HG03196 (cell line): Measurements from ENCODE around the gene SH2D3A.

Source experiments
- ATAC-seq: cut with Tn5 transposase; IDR thresholded peaks from one replicate; pipeline ENCODE4 v1.9.1; 2021; ENCODE audit not compliant: unreplicated experiment

The SH2D3A gene

DNA sequence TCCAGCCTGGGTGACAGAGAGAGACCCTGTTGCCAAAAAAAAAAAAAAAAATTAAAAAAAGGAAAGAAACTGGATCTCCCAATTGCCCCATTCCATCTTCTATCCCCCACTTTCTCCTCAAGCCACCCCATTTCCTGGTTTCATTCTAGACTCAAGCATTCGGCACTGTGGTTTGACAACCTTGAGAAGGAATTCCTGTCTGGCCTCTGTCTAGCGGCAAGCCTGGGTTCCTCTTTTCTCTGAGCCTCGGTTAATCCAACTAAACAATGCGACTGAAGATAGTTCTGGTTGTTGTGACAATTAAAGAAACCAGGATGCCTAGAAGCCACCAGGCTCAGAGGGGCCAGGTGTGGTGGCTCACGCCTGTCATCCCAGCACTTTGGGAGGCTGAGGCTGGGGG, 43.5 kb downstream of the SH2D3A start:
- ATAC-seq, result no peak

DNA sequence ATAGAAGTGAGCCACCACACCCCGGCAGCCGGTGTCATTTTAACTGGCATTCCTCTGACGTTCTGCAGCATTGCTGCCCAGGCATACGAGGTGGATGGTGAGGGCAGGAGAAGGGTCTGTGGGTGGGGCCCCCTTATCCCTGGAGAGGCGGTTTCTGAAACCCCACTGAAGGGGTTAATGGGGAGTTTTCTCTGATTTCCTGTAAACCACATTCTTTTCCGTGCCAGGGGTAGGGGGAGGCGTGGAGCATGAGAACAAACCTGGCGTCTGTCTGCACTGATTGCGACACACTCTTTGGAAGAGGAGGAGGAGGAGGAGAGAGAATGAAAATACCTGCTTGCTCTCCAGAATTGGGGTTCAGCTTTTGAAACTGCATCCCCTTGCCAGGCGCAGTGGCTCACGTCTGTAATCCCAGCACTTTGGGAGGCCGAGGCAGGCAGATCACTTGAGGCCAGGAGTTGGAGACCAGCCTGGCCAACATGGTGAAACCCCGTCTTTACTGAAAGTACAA, 44.1 kb downstream of the SH2D3A start:
- ATAC-seq, result no peak

DNA sequence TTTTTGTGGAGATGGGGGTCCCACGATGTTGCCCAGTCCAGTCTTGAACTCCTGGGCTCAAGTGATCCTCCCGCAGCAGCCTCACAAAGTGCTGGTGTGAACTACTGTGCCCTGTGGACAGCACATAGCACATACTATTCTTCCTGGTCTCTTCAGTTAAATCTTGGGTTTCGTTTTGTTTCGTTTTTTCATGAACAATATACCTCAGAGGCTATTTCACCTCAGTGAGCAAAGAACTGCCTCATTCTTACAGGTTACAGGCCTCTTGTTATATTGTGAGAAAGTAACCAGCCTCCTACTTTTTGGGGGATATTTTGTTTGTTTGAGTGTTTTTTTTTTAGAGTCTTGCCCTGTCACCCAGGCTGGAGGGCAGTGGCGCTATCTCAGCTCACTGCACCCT, 45.5 kb downstream of the SH2D3A start:
- ATAC-seq, result no peak

DNA sequence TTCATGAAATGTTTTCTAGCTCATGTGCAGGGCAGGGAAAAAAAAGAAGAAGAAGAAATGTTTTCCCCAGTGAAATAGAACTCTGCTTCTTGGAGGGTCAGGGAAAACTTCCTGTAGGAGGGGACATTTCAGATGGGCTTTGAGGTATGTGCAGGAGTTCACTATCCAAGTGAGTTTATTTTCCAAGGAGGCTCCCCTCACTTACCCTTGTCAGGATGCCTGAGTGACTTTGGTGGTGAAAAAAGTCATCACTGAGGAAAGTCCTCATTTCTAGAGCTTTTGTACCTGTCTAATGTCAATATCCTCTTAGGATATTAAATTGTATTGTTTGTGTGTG, 46.1 kb downstream of the SH2D3A start:
- ATAC-seq, result no peak

DNA sequence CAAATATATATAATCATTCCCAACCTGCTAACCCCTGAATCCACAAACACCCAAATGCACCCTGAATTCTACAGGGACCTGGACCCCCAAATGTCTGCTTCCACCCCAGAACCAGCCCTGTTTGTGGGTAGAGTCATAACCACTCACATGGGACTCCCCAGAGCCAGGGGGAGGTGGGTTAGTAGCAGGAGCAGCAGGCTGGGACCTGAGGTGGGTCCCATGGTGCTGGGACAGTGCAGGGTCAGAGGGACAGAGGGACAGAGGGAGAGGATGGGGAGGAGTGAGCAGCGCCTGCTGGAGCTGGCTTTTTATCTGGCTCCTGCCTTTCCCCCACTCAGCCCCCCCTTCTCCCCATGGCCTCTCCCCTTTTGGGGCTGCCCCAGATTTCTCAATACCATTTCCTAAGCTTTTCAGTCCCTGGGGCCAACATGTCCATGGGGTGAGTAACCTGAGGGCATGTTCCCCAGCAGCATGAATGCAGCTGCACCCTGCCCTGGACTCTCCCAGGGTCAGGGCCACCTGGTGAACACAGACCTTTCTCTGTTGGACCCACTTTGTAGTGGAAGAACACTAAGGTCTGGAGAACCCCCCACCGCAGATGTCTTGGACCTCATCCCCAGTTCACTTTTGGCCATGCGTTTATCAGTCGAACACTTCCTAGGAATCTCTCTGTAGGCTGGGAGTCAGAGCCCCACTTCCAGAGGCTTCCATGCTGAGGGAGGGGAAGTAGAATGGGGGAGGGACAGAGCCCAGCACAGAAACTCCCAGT, 46.7 kb downstream of the SH2D3A start, which contains the start of gene C3:
Gene C3 (minus strand): TSS at position 282 of the 769 bp plus-strand sequence. CDS start 61 bp downstream, at position 221.
- no peak for ATAC-seq

DNA sequence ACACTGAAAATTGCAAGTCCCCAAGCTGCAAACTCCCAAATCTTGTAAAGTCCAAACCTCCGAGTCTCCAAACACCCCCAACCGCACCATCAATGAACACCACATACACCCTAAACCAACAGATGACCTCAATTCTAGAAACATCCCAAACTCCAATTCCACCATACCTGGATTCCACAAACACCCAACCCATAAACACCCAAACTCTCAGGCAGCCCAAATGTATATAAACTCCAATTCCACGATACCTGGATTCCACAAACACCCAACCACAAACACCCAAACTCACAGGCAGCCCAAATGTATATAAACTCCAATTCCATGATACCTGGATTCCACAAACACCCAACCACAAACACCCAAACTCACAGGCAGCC, 47.3 kb downstream of the SH2D3A start:
- ATAC-seq, result no peak

DNA sequence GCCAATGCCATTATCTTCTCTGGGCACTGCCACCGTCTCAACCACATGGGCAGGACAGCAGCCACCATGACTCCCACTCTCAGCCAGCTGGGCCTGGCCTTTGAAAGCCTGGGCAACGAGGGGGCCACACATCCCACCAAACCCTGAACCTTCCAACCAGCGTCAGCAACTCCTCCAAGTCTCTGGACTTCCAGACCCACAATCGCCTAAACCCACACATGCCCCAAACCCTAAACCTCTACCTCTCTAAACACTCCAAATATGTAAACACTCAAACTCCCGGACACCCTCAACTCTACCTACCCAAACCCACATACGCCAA, 47.7 kb downstream of the SH2D3A start:
- no peak for ATAC-seq

DNA sequence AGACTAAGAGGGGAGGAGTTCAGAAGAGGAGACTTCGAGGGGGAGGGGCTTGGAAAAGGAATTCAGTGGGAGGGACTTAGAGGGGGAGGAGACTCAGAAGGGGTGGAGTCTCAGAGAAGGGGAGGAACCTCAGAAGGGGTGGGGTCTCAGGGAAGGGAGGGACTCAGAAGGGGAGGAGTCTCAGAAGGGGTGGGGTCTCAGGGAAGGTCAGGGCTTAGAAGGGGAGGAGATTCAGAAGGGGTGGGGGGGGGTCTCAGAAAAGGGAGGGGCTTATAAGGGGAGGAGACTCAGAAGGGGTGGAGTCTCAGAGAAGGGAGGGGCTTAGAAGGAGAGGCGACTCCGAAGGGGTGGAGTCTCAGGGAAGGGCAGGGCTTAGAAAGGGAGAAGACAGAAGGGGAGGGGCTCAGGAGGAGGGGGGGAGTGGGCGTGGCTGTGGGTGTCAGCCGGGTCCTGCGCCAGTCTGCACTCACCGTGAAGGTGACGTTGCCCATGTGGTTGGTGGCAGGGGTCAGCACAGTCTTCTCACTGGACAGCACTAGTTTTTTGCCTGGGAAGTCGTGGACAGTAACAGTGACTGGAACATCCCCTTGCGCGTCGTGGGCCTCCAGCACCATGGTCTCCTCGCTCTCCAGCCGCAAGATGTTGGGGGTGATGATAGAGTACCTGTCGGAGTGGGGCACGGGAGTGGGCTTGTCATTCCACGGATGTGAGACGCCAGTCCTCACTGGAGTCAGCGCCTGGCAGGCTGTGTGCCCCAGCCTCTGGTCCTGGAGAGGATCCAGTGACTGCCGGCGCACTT, 48.3 kb downstream of the SH2D3A start:
- ATAC-seq, result no peak

DNA sequence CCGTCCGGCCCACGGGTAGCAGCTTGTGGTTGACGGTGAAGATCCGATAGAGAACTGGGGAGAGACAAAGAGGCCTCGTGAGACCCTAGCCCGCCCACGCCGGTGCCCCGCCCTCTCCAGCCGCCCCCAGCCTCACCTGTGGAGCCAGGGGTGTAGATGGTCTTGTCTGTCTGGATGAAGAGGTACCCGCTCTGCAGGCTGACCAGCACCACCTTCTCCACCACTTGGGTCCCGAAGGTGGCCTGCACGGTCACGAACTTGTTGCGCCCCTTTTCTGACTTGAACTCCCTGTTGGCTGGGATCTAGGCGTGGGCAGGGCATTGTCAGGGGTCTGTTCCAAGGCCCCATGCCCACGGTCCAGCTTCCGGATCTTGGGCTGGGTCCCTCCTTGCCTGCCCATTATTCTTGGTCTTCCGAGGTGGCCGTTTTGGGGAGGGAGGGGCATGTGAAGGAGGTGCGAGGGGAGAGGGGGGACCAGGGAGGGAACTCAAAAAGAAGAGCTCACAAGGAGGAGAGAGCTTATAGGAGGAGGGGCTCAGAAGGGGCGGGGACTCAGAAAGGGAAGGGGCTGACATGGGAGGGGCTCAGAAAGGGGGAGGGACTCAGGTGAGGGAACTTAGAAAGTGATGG, 49.0 kb downstream of the SH2D3A start:
- no peak for ATAC-seq

DNA sequence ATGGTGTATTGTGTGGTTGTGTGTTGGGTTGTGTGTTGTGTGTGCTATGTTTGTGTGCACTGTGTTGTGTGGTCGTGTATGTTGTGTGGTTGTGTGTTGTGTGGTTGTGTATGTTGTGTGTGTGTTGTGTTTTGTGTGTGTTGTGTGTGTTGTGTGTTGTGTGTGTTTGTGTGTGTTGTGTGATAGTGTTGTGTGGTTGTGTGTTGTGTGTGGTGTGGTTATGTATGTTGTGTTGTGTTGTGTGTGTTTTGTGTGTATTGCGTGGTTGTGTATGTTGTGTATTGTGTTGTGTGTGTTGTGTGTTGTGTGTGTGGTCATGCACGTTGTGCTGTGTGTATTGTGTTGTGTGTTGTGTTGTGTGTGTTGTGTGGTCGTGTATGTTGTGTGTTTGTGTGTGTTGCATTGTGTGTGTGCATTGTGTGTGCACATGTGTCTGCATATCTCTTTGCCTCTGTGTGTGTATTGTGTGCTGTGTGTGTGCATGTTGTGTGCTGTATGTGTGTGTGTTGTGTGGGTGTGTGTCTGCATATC, 49.7 kb downstream of the SH2D3A start:
- ATAC-seq, result no peak

DNA sequence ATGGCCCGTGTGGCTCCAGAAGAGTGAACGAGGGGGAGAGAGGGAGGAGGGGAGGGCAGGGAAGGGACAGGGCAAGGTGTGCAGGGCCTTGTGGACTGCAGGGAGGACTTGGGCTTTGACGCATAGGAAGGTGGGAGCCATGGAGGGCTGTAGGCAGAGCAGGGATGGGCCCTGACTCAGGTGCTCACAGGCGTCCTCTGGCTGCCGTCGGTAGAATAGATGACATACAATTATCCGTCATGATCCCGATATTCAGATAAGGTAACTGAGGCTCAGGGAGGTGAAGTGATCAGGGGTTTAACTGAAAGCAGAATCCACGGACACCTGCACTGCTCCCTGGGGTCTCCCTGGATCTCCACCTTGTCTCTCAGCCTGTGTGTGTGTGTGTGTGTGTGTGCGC, 50.2 kb downstream of the SH2D3A start:
- no peak for ATAC-seq

DNA sequence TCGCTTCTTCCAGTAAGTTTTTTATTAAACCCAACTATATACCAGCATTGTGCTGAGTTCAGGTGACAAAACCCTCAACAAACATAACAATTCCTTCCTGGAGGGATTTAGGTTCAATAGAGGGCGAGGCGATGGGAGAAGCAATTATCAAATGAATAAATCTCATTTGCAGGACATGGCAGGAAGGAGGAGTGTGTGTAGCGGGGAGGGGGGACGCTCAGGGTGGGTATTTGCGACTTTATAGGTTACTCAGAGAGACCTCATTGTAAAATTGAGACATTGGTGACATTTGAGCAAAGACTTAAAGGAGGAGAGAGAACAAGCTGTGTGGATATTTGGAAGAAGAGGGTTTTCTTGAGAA, 50.6 kb downstream of the SH2D3A start:
- no peak for ATAC-seq

DNA sequence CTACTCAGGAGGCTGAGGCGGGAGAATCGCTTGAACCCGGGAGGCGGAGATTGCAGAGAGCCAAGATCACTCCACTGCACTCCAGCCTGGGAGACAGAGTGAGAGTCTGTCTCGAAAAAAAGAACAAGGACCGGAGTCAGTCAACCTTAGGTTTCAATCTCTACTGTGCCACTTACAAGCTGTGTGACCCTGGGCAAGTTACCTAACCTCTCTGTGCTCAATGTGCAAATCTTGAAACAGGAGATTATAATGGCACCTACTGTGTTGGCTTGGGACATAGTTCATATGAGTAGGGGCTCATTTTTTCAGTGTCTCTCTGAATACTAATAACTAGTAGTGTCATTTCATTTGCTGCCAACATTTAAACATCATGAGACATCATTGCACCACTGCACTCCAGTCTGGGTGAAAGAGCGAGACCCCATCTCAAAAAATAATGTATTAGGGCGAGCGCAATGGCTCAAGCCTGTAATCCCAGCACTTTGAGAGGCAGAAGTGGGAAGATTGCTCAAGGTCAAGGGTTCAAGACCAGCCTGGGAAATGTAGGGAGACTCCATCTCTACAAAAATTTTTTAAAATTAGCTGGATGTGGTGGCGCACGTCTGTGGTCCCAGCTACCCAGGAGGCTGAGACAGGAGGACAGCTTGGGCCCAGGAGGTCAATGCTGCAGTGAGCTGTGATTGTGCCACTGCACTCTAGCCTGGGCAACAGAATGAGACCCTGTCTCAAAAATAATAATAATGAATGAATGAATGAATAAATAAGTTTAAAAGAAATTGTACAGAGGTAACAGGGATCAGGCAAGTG, 52.3 kb downstream of the SH2D3A start:
- no peak for ATAC-seq

DNA sequence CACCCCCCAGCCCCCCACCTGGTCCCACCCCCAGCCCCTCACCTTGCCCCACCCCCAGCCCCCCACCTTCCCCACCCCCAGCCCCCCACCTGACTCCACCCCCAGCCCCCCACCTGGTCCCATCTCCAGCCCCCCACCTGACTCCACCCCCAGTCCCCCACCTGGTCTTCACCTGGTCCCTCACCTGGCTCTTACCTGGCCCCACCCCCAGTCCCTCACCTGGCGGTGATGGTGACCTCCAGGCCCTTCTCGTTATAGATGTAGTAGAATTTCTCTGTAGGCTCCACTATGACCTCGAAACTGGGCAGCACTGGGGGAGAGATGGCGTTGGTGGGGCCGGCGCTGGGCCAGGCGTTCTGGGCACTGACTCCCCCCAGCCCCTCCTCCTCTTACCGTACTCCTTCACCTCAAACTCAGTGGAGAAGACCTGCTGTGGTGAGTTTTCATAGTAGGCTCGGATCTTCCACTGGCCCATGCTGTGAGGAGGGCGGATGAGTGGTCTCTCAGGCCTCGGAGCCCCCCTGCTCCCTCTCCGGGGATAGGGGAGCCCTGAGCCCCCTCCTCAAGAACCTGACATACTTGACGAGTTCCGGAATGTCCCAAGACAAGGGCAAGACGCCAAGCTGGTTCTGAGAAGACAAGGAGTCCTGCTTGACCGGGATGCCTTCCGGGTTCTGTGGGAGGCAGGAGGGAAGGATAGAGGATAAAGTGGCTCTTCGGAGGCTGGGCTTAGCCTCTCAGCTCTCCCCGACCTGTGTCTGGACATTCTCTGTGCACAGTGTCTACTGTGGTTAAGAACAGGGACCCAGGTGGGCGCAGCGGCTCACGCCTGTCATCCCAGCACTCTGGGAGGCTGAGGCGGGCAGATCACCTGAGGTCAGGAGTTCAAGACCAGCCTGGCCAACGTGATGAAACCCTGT, 53.2 kb downstream of the SH2D3A start:
- no peak for ATAC-seq

DNA sequence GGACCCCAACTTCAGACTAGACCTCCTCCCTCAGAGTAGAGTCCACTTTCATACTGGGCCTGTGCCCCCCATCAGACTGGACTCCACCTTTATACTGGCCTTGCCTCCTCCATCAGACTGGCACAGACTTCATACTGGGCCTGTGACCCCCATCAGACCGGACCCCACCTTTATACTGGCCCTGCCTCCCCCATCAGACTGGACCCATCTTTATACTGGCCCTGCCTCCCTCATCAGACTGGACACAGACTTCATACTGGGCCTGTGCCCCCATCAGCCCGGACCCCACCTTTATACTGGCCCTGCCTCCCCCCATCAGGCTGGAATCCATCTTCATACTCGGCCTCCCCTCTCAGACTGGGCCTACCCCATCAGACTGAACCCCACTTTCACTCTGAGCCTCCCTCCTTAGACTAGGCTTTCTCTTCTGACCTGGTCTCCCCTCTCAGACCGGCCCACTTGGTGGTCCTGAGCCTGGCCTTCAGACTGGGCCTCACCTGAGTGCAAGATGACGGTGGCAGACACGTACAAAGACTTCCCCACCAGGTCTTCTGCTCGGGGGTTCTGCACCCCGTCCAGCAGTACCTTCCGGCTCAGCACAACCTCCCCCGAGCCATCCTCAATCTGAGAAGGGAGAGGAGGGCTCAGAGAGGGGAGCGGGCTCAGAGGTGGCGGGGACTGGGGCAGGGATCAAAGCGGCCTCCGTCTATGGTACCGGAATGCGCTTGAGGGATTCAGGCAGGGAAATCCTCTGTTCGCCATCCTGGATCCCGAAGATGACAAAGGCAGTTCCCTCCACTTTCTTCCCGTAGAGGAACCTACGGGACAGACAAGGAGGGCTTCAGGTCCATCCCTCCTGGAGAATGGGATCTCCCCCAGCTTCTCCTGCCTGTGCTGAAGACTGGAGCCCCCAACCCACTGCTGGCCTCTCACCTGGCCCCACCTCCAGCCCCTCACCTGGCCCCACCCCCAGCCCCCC, 54.3 kb downstream of the SH2D3A start:
- ATAC-seq, result no peak

DNA sequence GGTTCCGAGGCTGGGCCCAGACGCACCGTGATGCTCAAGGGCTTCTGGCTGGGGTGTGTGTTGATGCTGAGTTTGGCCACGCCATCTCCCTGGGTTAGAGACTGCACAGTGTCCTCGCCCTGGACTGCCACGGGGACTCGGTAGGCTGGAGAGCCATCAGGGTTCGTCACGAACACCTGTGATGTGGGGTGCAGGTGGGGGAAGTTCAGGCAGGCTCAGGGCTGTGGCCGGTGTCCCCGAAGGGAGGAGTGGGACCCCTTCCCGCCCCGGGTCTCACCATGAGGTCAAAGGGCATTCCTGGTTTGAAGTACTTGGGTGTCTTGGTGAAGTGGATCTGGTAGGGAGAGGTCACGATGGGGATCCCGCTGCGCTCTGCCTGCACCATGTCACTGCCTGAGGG, 55.0 kb downstream of the SH2D3A start:
- no peak for ATAC-seq

DNA sequence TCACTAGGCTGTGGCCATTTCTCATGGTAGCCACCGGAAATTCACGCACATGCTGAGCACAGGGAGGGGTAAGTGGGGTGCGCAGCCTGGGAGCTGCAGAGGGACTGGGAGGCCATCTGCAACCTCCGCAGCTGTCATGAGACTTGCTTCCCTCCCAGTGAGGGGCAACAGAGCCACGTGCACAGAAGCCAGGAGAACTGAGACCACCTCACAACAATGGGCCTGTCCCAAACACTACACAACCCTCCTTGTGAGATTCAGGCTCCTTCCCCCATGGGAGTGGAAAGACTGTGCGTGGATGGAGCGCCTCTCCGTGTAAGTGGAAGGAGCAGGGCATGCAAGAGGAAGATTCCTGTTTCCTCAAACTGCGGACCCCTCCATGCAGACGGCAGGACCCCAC, 55.6 kb downstream of the SH2D3A start:
- no peak for ATAC-seq

DNA sequence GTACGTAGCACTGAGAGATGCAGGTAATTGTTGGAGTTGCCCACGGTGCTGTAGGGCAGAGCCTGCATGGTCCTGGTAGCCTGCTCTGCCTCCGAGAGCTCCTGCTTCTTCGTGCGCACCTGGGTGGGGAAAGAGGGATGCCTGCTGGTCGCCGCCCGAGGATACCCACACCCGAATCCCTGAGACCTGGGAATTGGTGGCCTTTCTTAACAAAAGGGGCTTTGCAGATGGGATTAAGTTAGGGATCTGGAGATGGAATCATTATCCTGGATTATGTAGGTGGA, 56.2 kb downstream of the SH2D3A start:
- no peak for ATAC-seq
